Body of pancreas (tissue), 4 donors: Measurements from ENCODE around the gene ANXA10. TPM values are rescaled to one million over a fixed set of nuclear protein-coding genes. Genes with fewer than 3 reads are reported as not detected.

Experiments used
- ATAC-seq: fragments of 150-250 bp; one replicate; pipeline ENCODE4 v1.9.1; 2016
- DNase-seq, 4 donors: peaks; one replicate each; pipeline ENCODE4 v3.0.0-alpha.2; 2019
- H3K27ac ChIP-seq, 4 donors: fragments of 200-600 bp; sonication (generic); 1 replicate in 3 of 4; 2 replicates in 1 of 4; pipeline versions ENCODE4 v1.5.1 to v1.6.1; 2016 to 2019; ENCODE audit warnings: mild to moderate bottlenecking in 1 of 4, mixed read lengths in 1 of 4, moderate library complexity in 1 of 4
- H3K27me3 ChIP-seq, 2 donors: fragments of 200-600 bp; sonication (generic); one replicate each; pipeline ENCODE4 v1.6.0; 2016; ENCODE audit warnings: mild to moderate bottlenecking in 1 of 2
- H3K36me3 ChIP-seq, 2 donors: fragments of 200-600 bp; sonication (generic); replicated peaks in 1 of 2; 2 replicates each; pipeline ENCODE4 v1.5.1; 2016; ENCODE audit warnings: low read depth in 2 of 2; ENCODE audit not compliant: insufficient read depth in 1 of 2
- H3K4me1 ChIP-seq: fragments of 200-600 bp; sonication (generic); one replicate; pipeline ENCODE4 v1.6.0; 2016
- H3K4me3 ChIP-seq, 2 donors: fragments of 200-600 bp; sonication (generic); 1 replicate in 1 of 2; 2 replicates in 1 of 2; pipeline ENCODE4 v1.5.1; 2016 to 2019
- H3K9me3 ChIP-seq, 3 donors: fragments of 200-600 bp; sonication (generic); 1 replicate in 2 of 3; 2 replicates in 1 of 3; pipeline ENCODE4 v1.5.1; 2016
- CTCF ChIP-seq, 7 experiments: fragments of 450-650 bp in 4 of 7; fragments of 200-600 bp in 3 of 7; sonication (generic) in 3 of 7; IDR thresholded peaks; one replicate each; pipeline ENCODE4 v1.5.1; 2016 to 2019; ENCODE audit warnings: antibody characterized with exemption in 7 of 7
- POLR2A ChIP-seq, 3 donors: fragments of 450-650 bp; IDR thresholded peaks; one replicate each; pipeline ENCODE4 v1.6.1; 2016; ENCODE audit warnings: antibody characterized with exemption in 3 of 3, mild to moderate bottlenecking in 2 of 3
- WGBS, 2 donors: methylation state at CpG; one replicate each; pipeline ENCODE4 v1.1.5; 2017; 5-methylcytosine and 5-hydroxymethylcytosine counted together
- intact Hi-C: fragments of 100-400 bp; cut with DNase I; formaldehyde crosslinking; loops from one replicate; pipeline ENCODE4 v1.15.1; 2023
- total RNA-seq, 2 donors: library from RNA; depleted of rRNA; stranded (reverse); fragments of >200 nt; gene quantifications; one replicate each; pipeline ENCODE4 v1.1.0, GENCODE V29; 2016

The ANXA10 gene
- total RNA-seq, 2 donors from 2014 or later: 14.0 TPM; not detected in 1

GRCh38 chr4:168119100-168119499 is 26.8 kb downstream of the ANXA10 start:
- intact Hi-C loops: no loop called here
- TF ChIP-seq POLR2A (IDR thresholded peaks at IDR 0.05) (no peak), CTCF (IDR thresholded peaks at IDR 0.05) (no peak)
- Histone ChIP-seq H3K9me3 (no peaks in the 10 kb centered on the region), H3K27ac (no peak overlapping the region), H3K27me3 (no peaks in the 10 kb centered on the region), H3K4me3 (no peak overlapping the region), H3K4me1 (no peaks in the 10 kb centered on the region), H3K36me3 (no peaks in the 10 kb centered on the region)
- DNase-seq: no peak
- ATAC-seq: no peak
- WGBS, 2 donors: 25 to 44% methylated on average over 1 of the region's 1 CpG

DNA sequence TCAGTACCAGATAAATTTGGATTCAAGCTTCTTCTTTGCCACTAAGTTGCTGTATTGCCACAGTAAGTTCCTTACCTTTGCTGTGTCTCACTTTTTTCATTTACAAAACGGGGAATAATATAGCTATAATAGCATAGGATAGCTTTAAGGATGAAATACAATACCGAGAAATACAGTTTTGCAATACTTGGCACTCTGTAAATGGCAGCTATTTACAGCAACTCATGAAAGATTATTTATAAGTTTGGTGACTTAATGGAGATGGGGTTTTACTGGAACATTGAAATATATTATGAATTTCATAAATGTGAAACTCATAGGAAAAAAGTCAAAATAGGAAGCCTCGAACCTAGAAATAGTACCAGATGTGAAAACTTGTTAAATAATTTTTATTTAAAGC is 27.6 kb downstream of the ANXA10 start:
- Histone ChIP-seq H3K27ac (no peak overlapping the region), H3K27me3 (no peaks in the 10 kb centered on the region), H3K4me1 (no peaks in the 10 kb centered on the region), H3K9me3 (no peaks in the 10 kb centered on the region), H3K4me3 (no peak overlapping the region), H3K36me3 (no peaks in the 10 kb centered on the region)
- TF ChIP-seq CTCF (IDR thresholded peaks at IDR 0.05) (no peak), POLR2A (IDR thresholded peaks at IDR 0.05) (no peak)
- no peak for ATAC-seq
- DNase-seq: no peak
- WGBS, 2 donors: 66 to 68% methylated on average over 3 of the region's 3 CpGs
- intact Hi-C loops: no loop called here

DNA sequence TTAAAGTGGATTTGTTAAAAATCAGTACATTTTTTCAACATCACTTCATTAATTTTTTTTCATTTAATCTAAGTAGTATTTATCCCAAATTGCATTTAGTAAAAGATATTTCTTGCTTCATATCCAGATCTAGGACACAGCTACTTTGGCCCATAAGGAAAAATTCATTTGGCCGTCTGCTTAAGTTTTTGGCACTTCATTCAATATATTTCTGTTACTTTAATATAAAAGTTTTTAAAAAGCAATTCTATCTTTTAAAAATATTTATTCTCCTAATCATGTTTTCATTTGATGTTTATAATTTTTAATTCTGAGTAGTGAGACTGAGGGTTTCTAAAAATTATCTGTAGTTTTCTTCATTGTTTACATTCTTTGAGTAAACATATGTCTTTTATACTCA is 28.5 kb downstream of the ANXA10 start:
- Histone ChIP-seq H3K9me3 (no peaks in the 10 kb centered on the region), H3K4me1 (no peaks in the 10 kb centered on the region), H3K36me3 (no peaks in the 10 kb centered on the region), H3K27ac (no peak overlapping the region), H3K4me3 (no peak overlapping the region), H3K27me3 (no peaks in the 10 kb centered on the region)
- ATAC-seq: no peak
- TF ChIP-seq CTCF (IDR thresholded peaks at IDR 0.05): no peak
- no peak for TF ChIP-seq POLR2A (IDR thresholded peaks at IDR 0.05)
- no peak for DNase-seq
- intact Hi-C loops: no loop called here
- WGBS, 2 donors: 75 to 85% methylated on average over 1 of the region's 1 CpG

DNA sequence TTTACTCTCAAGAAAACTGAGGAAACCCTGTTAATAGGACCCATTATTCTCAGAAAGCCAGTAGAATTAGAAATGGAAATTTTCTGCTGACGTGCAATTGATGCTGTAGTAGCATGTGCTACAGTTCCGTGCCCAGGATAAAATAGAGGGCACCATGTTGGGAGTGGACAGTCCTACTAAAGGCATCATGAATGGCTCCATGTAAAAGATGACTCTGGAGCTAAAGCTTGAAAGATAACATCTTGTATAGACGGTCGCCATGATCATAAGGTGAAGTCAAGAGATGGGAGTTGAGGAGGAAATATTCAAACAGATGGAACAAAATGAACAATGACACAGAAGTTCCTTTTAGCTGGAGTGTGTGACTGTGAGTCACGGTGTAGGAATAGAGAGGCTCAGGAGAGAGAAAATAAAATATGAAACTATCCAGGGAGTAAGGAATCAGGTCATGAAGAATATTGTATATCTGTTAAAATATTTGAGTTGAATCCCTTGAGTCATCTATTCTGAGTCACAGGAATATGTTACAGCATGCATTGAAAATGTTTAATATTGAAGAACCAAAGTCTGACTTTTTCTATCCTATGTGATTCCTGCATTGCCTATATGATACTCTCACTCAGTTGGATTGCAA is 31.8 kb downstream of the ANXA10 start:
- TF ChIP-seq POLR2A (IDR thresholded peaks at IDR 0.05) (no peak), CTCF (IDR thresholded peaks at IDR 0.05) (no peak)
- Histone ChIP-seq H3K27ac (no peak overlapping the region), H3K27me3 (no peaks in the 10 kb centered on the region)

GRCh38 chr4:168126952-168127351 is 34.6 kb downstream of the ANXA10 start:
- intact Hi-C loops: no loop called here
- TF ChIP-seq POLR2A (IDR thresholded peaks at IDR 0.05) (no peak), CTCF (IDR thresholded peaks at IDR 0.05) (no peak)
- ATAC-seq (no peak), DNase-seq (no peak)
- no peaks in the 10 kb centered on the region for H3K9me3 ChIP-seq
- H3K36me3 ChIP-seq: no peaks in the 10 kb centered on the region
- no peaks in the 10 kb centered on the region for H3K27me3 ChIP-seq
- H3K4me3 ChIP-seq: no peak overlapping the region
- H3K4me1 ChIP-seq: peaks cover 20% of the 10 kb centered on the region
- H3K27ac ChIP-seq: no peak overlapping the region
- WGBS, 2 donors: 66 to 71% methylated on average over 2 of the region's 2 CpGs

More for the DNA sequence above, 31.8 kb downstream of the ANXA10 start:
- Histone ChIP-seq H3K4me1 (peaks cover 12% of the 10 kb centered on the region), H3K36me3 (no peaks in the 10 kb centered on the region), H3K9me3 (no peaks in the 10 kb centered on the region), H3K4me3 (no peak overlapping the region)
- DNase-seq: no peak
- WGBS, 2 donors: 86% methylated on average over 5 of the region's 5 CpGs
- intact Hi-C loops: no loop called here
- ATAC-seq: no peak
